ENCODE measurements around the gene RDH8. TPM values are rescaled to one million over a fixed set of nuclear protein-coding genes. Genes with fewer than 3 reads are reported as not detected.

RDH8 gene
- total RNA-seq, 1 donor from 2014 or later, result not detected

DNA sequence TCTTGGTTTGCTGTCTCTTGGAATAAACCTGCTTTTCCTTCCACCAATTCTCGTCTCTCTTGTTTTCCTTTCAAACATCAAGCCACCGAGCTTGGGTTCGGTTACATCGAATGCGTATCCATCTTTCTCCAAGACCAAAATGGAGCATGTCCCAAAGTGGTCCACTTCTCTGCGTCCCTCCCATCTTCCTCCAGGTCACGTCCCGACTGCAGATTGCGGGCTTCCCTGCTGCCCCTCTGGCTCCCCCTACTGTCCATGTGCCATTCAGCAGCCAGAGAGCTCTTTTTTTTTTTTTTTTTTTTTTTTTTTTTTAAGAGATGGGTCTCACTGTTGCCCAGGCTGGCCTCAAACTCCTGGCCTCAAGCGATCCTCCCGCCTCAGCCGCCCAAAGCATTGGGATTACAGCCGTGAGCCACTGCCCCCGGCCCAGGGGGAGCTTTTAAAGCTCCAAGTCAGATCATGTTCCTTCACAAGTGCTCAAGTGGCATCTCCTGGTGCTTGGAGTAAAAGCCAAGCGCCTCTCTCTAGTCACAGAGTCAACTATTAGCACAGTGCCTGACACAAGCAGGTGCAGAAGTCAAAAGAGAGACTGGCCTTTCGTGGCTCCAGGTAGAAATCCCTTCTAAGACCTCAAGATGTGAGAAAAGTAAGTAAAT is 13.0 kb upstream of the RDH8 start:
- DNase-seq (ENCODE audit: low read depth), result no peak
- H3K4me3 ChIP-seq (ENCODE audit: low read depth, low read length), result no peak overlapping the region
- TF ChIP-seq, protein P1, sequence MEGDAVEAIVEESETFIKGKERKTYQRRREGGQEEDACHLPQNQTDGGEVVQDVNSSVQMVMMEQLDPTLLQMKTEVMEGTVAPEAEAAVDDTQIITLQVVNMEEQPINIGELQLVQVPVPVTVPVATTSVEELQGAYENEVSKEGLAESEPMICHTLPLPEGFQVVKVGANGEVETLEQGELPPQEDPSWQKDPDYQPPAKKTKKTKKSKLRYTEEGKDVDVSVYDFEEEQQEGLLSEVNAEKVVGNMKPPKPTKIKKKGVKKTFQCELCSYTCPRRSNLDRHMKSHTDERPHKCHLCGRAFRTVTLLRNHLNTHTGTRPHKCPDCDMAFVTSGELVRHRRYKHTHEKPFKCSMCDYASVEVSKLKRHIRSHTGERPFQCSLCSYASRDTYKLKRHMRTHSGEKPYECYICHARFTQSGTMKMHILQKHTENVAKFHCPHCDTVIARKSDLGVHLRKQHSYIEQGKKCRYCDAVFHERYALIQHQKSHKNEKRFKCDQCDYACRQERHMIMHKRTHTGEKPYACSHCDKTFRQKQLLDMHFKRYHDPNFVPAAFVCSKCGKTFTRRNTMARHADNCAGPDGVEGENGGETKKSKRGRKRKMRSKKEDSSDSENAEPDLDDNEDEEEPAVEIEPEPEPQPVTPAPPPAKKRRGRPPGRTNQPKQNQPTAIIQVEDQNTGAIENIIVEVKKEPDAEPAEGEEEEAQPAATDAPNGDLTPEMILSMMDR (IDR thresholded peaks at IDR 0.05; ENCODE audit: insufficient read depth, low read length, poor library complexity, severe bottlenecking), result peak; percentile 83
- H3K27me3 ChIP-seq (ENCODE audit: control insufficient read depth, insufficient read depth, low read length), result peaks cover 4% of the 10 kb centered on the region
- no peaks in the 10 kb centered on the region for H3K36me3 ChIP-seq (ENCODE audit: control insufficient read depth, insufficient read depth, low read length)

DNA sequence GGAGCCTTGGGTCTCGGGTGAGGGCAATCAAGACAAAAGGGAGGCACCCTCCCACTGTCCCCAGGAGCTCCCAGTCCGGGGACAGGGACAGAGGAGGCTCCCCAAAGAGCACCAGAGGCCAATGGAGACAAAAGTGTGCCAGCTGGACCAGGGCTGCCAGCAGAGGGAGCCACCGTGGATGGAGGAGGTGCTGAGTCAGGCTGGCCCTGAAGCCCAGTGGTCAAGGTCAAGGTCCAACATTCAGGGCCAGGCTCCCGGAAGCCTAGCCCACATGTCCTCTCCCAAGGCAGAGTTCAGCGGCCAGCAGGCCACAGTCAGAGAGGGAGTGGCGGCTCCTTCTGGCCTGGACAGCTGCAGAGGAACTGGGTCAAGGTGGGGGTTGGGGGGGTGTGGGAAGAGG is 11.4 kb upstream of the RDH8 start:
- Histone ChIP-seq H3K27me3 (ENCODE audit: control insufficient read depth, insufficient read depth, low read length) (peaks cover 3% of the 10 kb centered on the region), H3K4me3 (ENCODE audit: low read depth, low read length) (no peak overlapping the region), H3K36me3 (ENCODE audit: control insufficient read depth, insufficient read depth, low read length) (no peaks in the 10 kb centered on the region)
- DNase-seq (ENCODE audit: low read depth), result no peak
- TF ChIP-seq, protein P1 (IDR thresholded peaks at IDR 0.05; ENCODE audit: insufficient read depth, low read length, poor library complexity, severe bottlenecking), result peak; percentile 24

DNA sequence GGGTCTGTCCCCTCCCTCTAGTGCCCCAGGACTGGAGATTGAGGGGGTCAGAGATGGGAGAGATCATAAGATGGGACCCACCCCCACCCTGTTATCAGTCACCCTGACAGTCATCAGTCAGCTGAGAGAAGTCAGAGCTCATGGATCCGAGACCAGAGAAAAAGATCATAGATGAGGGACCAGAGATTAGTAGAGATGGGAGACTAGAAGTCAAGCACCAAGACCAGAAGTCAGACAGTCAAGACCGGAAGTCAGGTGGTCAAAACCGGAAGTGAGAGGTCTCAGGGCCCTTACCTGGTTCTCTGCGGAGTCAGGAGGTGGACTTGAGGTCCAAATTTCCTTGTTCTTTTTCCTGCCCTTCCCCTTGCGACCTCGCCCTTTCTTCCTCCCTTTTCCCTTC is 10.0 kb upstream of the RDH8 start:
- no peaks in the 10 kb centered on the region for H3K36me3 ChIP-seq (ENCODE audit: control insufficient read depth, insufficient read depth, low read length)
- TF ChIP-seq, protein P1 (IDR thresholded peaks at IDR 0.05; ENCODE audit: insufficient read depth, low read length, poor library complexity, severe bottlenecking), result no peak
- H3K4me3 ChIP-seq (ENCODE audit: low read depth, low read length), result no peak overlapping the region
- no peaks in the 10 kb centered on the region for H3K27me3 ChIP-seq (ENCODE audit: control insufficient read depth, insufficient read depth, low read length)
- no peak for DNase-seq (ENCODE audit: low read depth)

DNA sequence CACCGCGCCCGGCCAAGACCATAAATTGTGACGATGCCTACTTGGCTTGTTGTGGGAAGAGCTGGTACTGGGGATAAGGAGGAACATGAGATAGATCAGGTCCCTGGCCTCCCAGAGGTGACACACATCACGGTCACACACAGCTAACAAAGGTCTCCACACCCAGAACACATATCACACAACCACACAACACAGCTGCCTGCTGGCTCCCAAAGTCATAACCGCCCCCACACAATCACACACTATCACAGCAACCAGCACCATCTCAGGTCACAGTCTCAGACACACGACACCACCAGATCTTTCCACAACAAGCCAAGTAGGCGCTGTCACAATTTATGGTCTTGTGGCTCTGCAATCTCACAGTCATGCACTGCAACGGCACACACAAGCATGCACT is 8.7 kb upstream of the RDH8 start:
- peaks cover 7% of the 10 kb centered on the region for H3K27me3 ChIP-seq (ENCODE audit: control insufficient read depth, insufficient read depth, low read length)
- H3K36me3 ChIP-seq (ENCODE audit: control insufficient read depth, insufficient read depth, low read length), result no peaks in the 10 kb centered on the region
- DNase-seq (ENCODE audit: low read depth), result no peak
- TF ChIP-seq, protein P1 (IDR thresholded peaks at IDR 0.05; ENCODE audit: insufficient read depth, low read length, poor library complexity, severe bottlenecking), result no peak
- H3K4me3 ChIP-seq (ENCODE audit: low read depth, low read length), result no peak overlapping the region

DNA sequence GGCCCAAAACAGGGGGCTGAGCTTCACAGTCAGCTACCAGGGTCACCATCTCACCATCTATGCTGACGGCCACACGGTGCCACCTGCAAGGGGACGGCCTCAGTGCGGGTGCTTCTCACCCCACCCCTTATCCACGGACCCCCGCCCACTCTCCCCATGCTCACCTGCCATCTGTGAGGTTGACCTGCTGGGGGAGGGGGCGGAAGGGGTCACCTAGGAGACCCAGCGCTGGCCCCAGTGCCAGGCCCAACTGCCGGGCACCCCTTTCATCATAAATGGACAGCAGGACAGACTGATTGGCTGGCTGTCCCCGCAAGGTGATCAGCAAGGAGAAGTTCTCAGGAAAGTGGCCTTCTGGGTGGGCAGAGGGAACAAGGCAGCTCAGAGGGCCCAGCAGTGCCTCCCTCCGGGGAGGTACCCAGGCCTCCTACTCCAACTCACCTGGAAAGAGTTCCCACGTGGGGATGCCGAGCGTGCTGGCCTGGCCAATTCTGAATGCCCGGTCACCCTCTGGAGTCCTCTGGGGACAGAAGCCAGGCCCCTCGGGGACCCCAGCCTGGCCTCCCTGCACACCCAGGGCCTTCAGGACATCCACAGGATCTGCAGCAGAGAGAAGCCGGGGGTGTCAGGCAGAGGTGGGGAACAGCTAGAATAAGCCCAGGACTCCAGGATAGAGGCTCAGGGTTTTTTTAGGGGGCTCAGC is 7.5 kb upstream of the RDH8 start:
- Histone ChIP-seq H3K36me3 (ENCODE audit: control insufficient read depth, insufficient read depth, low read length) (no peaks in the 10 kb centered on the region), H3K4me3 (ENCODE audit: low read depth, low read length) (no peak overlapping the region), H3K27me3 (ENCODE audit: control insufficient read depth, insufficient read depth, low read length) (peaks cover 17% of the 10 kb centered on the region)
- no peak for DNase-seq (ENCODE audit: low read depth)
- TF ChIP-seq, protein P1 (IDR thresholded peaks at IDR 0.05; ENCODE audit: insufficient read depth, low read length, poor library complexity, severe bottlenecking), result no peak
